WTC11 (cell line): ENCODE measurements around the gene MAEA.

Source experiments
- GABPB1 ChIP-seq: sonication (generic); formaldehyde crosslinking; IDR thresholded peaks from 2 replicates; pipeline ENCODE4 v1.8.1; 2023; ENCODE audit warnings: mild to moderate bottlenecking, missing genetic modification reagents
- HMGA2 ChIP-seq: fragments of 250-450 bp; sonication (Bioruptor Pico); IDR thresholded peaks from 2 replicates; pipeline ENCODE4 v1.4.0; 2021; ENCODE audit warnings: mild to moderate bottlenecking, moderate library complexity
- PRDM15 ChIP-seq: sonication (generic); formaldehyde crosslinking; IDR thresholded peaks from 2 replicates; pipeline ENCODE4 v1.8.0; 2022; ENCODE audit warnings: missing genetic modification reagents
- ZNF317 ChIP-seq: sonication (generic); formaldehyde crosslinking; IDR thresholded peaks from 2 replicates; pipeline ENCODE4 v1.8.1; 2023; ENCODE audit warnings: low read depth, mild to moderate bottlenecking, moderate library complexity, missing genetic modification reagents, borderline replicate concordance
- TF ChIP-seq, protein P1 (sequence below): sonication (generic); formaldehyde crosslinking; conservative IDR thresholded peaks from 2 replicates; pipeline ENCODE4 v1.8.1; 2022; ENCODE audit warnings: mild to moderate bottlenecking, missing genetic modification reagents
- TF ChIP-seq, protein P2 (sequence below): fragments of 200-600 bp; IDR thresholded peaks from 2 replicates; pipeline ENCODE4 v1.8.0; 2022; ENCODE audit warnings: antibody characterized with exemption

DNA sequence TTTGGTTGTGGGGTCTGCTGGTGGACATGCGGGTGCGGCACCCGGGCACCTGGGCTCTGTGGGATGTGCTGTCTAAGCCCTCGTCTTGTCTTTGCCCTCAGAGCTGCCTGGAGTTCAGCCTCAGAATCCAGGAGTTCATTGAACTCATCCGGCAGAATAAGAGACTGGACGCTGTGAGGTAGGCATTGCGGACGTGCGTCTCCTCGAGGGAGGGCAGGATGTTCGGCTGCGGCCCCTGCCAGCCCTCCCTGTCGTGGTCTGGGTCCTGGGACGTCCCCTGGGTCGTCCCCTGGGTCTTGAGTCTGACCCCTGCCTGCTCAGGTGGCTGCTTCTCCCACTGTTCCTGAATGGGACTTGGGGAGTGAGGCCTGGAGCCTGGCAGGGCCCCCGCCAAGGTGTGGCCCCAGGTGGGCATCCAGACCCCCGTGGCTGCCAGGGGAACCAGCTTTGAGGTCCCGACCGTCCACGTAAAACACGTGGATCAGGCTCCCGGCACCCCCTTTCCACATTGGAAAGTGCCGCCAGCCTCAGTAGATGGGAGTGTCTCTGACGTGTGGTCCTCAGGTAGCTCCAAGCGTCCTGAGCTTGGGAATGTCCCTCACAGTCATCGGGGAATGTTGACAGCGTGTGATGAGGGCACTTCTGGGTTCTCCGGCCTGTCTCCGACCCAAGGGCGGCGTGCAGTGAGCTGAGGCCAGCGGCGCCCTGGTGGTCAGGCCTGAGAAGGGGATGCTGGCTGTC is 38.0 kb downstream of the MAEA start:
- TF ChIP-seq, protein P1, sequence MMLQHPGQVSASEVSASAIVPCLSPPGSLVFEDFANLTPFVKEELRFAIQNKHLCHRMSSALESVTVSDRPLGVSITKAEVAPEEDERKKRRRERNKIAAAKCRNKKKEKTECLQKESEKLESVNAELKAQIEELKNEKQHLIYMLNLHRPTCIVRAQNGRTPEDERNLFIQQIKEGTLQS (CRISPR knock-in tag), result no peak
- TF ChIP-seq, protein P2, sequence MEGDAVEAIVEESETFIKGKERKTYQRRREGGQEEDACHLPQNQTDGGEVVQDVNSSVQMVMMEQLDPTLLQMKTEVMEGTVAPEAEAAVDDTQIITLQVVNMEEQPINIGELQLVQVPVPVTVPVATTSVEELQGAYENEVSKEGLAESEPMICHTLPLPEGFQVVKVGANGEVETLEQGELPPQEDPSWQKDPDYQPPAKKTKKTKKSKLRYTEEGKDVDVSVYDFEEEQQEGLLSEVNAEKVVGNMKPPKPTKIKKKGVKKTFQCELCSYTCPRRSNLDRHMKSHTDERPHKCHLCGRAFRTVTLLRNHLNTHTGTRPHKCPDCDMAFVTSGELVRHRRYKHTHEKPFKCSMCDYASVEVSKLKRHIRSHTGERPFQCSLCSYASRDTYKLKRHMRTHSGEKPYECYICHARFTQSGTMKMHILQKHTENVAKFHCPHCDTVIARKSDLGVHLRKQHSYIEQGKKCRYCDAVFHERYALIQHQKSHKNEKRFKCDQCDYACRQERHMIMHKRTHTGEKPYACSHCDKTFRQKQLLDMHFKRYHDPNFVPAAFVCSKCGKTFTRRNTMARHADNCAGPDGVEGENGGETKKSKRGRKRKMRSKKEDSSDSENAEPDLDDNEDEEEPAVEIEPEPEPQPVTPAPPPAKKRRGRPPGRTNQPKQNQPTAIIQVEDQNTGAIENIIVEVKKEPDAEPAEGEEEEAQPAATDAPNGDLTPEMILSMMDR, result no peak
- no peak for TF ChIP-seq HMGA2
- no peak for TF ChIP-seq ZNF317
- no peak for TF ChIP-seq PRDM15 (CRISPR knock-in tag)
- TF ChIP-seq GABPB1, result no peak
